ENCODE results near the gene ROBO1.
"Not testable (repeated sequence)": the region's sequence is repeated elsewhere in the genome, so short reads cannot be mapped to it uniquely, and the experiment has no call there.

The ROBO1 gene

GRCh38 chr3:78701537-78701936 is 1066.3 kb downstream of the ROBO1 start:
- TF ChIP-seq TAF1 (IDR thresholded peaks at IDR 0.05; ENCODE audit: borderline replicate concordance, low read depth, low read length) (no peak), POLR2A (IDR thresholded peaks at IDR 0.05; ENCODE audit: low read depth, low read length) (no peak), POLR2AphosphoS5 (IDR thresholded peaks at IDR 0.05; ENCODE audit: low read depth, low read length) (no peak)
- no peak for FAIRE-seq
- no peak for DNase-seq (ENCODE audit: insufficient read length)

GRCh38 chr3:78698431-78698830 is 1069.4 kb downstream of the ROBO1 start:
- FAIRE-seq, result no peak
- DNase-seq (ENCODE audit: insufficient read length), result no peak
- no peak for TF ChIP-seq POLR2A (IDR thresholded peaks at IDR 0.05; ENCODE audit: low read depth, low read length)
- TF ChIP-seq POLR2AphosphoS5 (IDR thresholded peaks at IDR 0.05; ENCODE audit: low read depth, low read length), result no peak
- no peak for TF ChIP-seq TAF1 (IDR thresholded peaks at IDR 0.05; ENCODE audit: borderline replicate concordance, low read depth, low read length)

DNA sequence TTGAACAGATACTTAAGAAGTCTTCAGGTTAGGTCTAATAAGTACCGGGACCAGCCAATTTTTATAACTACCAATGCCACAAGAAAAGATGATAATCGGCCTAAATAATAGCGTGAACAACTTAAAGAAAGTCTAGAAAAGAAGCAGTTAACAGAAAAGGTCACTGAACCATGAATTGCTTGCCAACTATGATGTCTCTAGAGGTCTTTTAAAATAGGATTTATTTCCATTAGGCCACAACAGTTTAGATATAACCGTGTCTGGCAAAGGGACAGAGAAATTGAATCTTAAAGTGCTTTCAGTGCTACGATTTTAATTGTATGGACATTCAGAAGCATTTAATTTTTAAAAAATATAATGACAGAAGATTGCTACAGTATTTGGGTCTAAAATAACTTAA is 1070.4 kb downstream of the ROBO1 start:
- FAIRE-seq (no peak), DNase-seq (ENCODE audit: insufficient read length) (no peak)
- TF ChIP-seq POLR2A (IDR thresholded peaks at IDR 0.05; ENCODE audit: low read depth, low read length) (no peak), POLR2AphosphoS5 (IDR thresholded peaks at IDR 0.05; ENCODE audit: low read depth, low read length) (no peak), TAF1 (IDR thresholded peaks at IDR 0.05; ENCODE audit: borderline replicate concordance, low read depth, low read length) (no peak)

GRCh38 chr3:78690766-78691165 is 1077.0 kb downstream of the ROBO1 start:
- DNase-seq (ENCODE audit: insufficient read length), result no peak
- no peak for FAIRE-seq

DNA sequence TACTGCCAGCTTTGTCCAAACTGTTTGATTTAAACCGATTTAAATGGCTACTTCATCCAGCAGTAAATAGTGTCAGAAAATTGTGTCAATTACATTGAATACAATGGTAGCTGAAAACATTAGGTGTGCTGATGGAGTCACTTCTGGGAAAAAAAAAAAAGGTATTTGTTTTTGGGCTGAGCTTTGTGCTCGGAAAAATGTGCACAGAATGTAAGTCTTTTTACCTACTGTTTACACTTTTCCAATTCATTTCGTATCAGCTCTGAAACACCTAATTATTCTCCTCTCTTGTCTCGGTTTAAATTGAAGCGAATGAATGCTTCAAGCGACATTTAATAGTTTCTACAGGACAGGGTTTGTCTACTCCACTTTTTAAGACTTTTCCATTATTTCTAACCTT is 1078.4 kb downstream of the ROBO1 start:
- FAIRE-seq (no peak), DNase-seq (ENCODE audit: insufficient read length) (no peak)
- TF ChIP-seq POLR2A (IDR thresholded peaks at IDR 0.05; ENCODE audit: low read depth, low read length) (no peak), POLR2AphosphoS5 (IDR thresholded peaks at IDR 0.05; ENCODE audit: low read depth, low read length) (no peak), TAF1 (IDR thresholded peaks at IDR 0.05; ENCODE audit: borderline replicate concordance, low read depth, low read length) (no peak)

More at GRCh38 chr3:78690766-78691165, 1077.0 kb downstream of the ROBO1 start:
- TF ChIP-seq POLR2AphosphoS5 (IDR thresholded peaks at IDR 0.05; ENCODE audit: low read depth, low read length) (no peak), TAF1 (IDR thresholded peaks at IDR 0.05; ENCODE audit: borderline replicate concordance, low read depth, low read length) (no peak), POLR2A (IDR thresholded peaks at IDR 0.05; ENCODE audit: low read depth, low read length) (no peak)

DNA sequence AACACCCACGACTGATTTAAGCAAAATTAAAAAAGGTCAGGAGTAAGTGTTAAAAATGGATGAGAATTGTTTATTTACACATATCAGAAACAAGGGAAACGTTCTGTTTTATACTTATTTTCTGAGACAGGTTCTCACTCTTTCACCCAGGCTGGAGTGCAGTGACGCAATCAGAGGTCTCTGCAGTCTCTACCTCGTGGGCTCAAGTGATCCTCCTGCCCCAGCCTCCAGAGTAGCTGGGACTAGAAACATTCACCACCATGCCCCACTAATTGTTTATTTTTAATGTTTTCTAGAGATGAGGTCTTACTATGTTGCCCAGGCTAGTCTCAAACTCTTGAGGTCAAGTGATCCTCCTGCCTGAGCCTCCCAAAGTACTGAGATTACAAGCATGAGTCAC is 1080.3 kb downstream of the ROBO1 start:
- FAIRE-seq (no peak), DNase-seq (ENCODE audit: insufficient read length) (no peak)
- TF ChIP-seq TAF1 (IDR thresholded peaks at IDR 0.05; ENCODE audit: borderline replicate concordance, low read depth, low read length), result no peak
- no peak for TF ChIP-seq POLR2AphosphoS5 (IDR thresholded peaks at IDR 0.05; ENCODE audit: low read depth, low read length)
- no peak for TF ChIP-seq POLR2A (IDR thresholded peaks at IDR 0.05; ENCODE audit: low read depth, low read length)

- TF ChIP-seq TAF1 (IDR thresholded peaks at IDR 0.05; ENCODE audit: borderline replicate concordance, low read depth, low read length) (no peak), POLR2AphosphoS5 (IDR thresholded peaks at IDR 0.05; ENCODE audit: low read depth, low read length) (no peak), POLR2A (IDR thresholded peaks at IDR 0.05; ENCODE audit: low read depth, low read length) (no peak)
- no peak for DNase-seq (ENCODE audit: insufficient read length)
- FAIRE-seq, result no peak
Observed at GRCh38 chr3:78683284-78683683, 1084.5 kb downstream of the ROBO1 start.

GRCh38 chr3:78675119-78675805 is 1092.5 kb downstream of the ROBO1 start:
- not testable (repeated sequence) for DNase-seq (ENCODE audit: insufficient read length); FAIRE-seq

DNA sequence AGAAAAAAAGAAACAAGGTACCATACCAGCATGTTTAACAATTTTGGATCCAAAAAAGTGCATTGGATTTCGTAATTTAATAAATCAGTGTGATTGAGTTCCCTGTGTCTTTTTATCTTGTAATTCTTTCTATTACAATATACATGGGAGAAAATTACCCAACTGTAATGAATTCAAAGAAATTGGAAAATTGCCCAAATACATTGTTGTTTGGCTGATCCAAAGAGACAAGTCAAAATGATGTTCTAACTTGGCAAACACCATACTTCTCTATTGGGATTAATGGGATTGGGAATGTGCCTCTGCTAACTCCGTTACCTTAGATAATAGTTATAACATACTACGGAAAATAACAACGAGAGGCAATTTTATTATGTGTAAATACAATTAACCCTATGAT is 1097.1 kb downstream of the ROBO1 start:
- FAIRE-seq (no peak), DNase-seq (ENCODE audit: insufficient read length) (no peak)
- TF ChIP-seq POLR2AphosphoS5 (IDR thresholded peaks at IDR 0.05; ENCODE audit: low read depth, low read length) (no peak), POLR2A (IDR thresholded peaks at IDR 0.05; ENCODE audit: low read depth, low read length) (no peak), TAF1 (IDR thresholded peaks at IDR 0.05; ENCODE audit: borderline replicate concordance, low read depth, low read length) (no peak)

DNA sequence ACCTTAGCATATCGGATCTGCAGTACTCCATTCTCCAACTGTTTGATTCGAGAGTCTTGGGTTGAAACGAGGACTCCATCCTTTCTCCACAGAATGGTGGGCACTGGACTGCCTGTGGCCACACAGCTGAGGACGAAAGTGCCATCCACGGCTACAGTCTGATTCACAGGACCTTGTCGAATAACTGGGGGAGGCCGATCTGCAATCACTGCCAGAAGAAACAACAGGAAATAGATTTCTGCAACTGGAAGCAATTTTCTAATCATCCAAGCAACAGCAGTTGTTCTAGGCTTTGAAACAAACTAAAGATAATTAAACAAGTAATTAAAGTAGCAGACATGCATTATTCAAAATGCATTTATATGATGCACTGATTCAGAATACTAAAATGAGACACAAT is 1097.7 kb downstream of the ROBO1 start:
- no peak for FAIRE-seq
- TF ChIP-seq POLR2AphosphoS5 (IDR thresholded peaks at IDR 0.05; ENCODE audit: low read depth, low read length) (no peak), POLR2A (IDR thresholded peaks at IDR 0.05; ENCODE audit: low read depth, low read length) (no peak), TAF1 (IDR thresholded peaks at IDR 0.05; ENCODE audit: borderline replicate concordance, low read depth, low read length) (no peak)
- DNase-seq (ENCODE audit: insufficient read length), result no peak

DNA sequence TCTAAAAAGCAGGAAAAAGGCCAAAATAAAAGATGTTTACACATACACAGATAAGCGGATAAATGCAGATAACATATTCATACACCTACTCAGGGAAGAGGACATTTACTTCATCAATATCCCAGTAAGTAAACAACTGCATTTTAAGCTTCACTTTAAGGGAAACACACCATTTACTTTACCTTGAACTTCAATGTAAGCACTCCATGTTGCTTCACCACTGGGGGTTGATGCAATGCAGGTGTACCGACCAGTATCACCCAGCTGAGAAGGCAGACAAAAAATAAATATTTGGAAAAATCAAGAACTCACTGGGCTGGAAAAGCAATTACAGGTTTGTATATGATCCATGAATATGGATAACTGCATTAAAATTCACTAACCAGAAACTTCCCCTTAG is 1099.5 kb downstream of the ROBO1 start:
- no peak for FAIRE-seq
- TF ChIP-seq POLR2AphosphoS5 (IDR thresholded peaks at IDR 0.05; ENCODE audit: low read depth, low read length), result no peak
- no peak for TF ChIP-seq POLR2A (IDR thresholded peaks at IDR 0.05; ENCODE audit: low read depth, low read length)
- TF ChIP-seq TAF1 (IDR thresholded peaks at IDR 0.05; ENCODE audit: borderline replicate concordance, low read depth, low read length), result no peak

DNA sequence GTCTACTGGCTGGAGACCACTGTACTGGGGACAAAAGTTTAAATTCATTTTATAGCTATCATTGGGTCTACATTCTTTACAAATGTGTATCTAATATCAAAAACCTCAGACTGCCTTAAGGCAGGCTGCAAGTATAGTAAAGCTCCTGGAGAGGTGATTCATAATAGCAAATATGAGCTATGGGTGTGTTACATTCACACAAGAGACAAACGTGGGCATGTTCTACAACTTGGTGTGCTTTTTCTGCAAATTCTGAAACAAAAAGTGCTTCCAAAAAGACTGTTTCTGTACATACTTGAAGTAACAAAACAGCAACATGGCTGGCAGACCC is 1101.4 kb downstream of the ROBO1 start:
- FAIRE-seq (no peak), DNase-seq (ENCODE audit: insufficient read length) (no peak)
- no peak for TF ChIP-seq POLR2AphosphoS5 (IDR thresholded peaks at IDR 0.05; ENCODE audit: low read depth, low read length)

More for the DNA sequence above, 1099.5 kb downstream of the ROBO1 start:
- DNase-seq (ENCODE audit: insufficient read length), result no peak

Data from GM12892 (cell line).